ENCODE measurements around the gene ACRBP. TPM values are rescaled to one million over a fixed set of nuclear protein-coding genes. Genes with fewer than 3 reads are reported as not detected.
A peak's percentile ranks its signal among the peaks of the same experiment; 100 is the strongest.

Gene ACRBP
- total and polyA plus RNA-seq, 2 donors (not counting 1 experiment from before 2014, with no cell fraction given) = 10.7 to 12.3 TPM

- WGBS (ENCODE audit: insufficient coverage) = 100% methylated on average over 2 of the region's 7 CpGs
- Histone ChIP-seq H2AFZ (ENCODE audit: insufficient read depth, low read depth, low read length, poor library complexity, severe bottlenecking) (no peak overlapping the region), H3K27ac (ENCODE audit: low read length in 2 of 2) (peak overlapping the region; percentile 63 to 88), H3K4me2 (replicated peaks; ENCODE audit: low read depth, low read length, poor library complexity, severe bottlenecking) (no peak overlapping the region), H4K20me1 (ENCODE audit: control insufficient read depth, insufficient read depth, low read length, poor library complexity, severe bottlenecking) (peaks cover 21% of the 10 kb centered on the region), H3K9ac (ENCODE audit: low read length) (no peak overlapping the region), H3K27me3 (replicated peaks in 1 of 4; ENCODE audit: control extremely low read depth in 1 of 4, control insufficient read depth in 3 of 4, insufficient read depth in 4 of 4, low read length in 3 of 4) (no peaks in the 10 kb centered on the region), H3K36me3 (replicated peaks in 1 of 2; ENCODE audit: control extremely low read depth in 1 of 2, control insufficient read depth in 1 of 2, extremely low read depth in 1 of 2, insufficient read depth in 2 of 2, low read length in 1 of 2) (peaks cover 0 to 14% of the 10 kb centered on the region in 2 experiments), H3K79me2 (ENCODE audit: control insufficient read depth, insufficient read depth, low read length) (peaks cover 46% of the 10 kb centered on the region), H3K4me3 (ENCODE audit: control extremely low read depth in 1 of 5, extremely low read depth in 1 of 5, insufficient read depth in 1 of 5, low read depth in 2 of 5, low read length in 4 of 5) (no peak overlapping the region), H3K9me3 (ENCODE audit: control extremely low read depth in 1 of 3, control insufficient read depth in 2 of 3, insufficient read depth in 1 of 3, low read length in 2 of 3) (no peaks in the 10 kb centered on the region), H3K4me1 (ENCODE audit: control insufficient read depth in 2 of 2, insufficient read depth in 2 of 2, low read length in 2 of 2) (peaks cover 32 to 55% of the 10 kb centered on the region in 2 donors)
- peak overlapping the region; percentile 87 for H3K27ac Mint-ChIP-seq
- ATAC-seq (ENCODE audit: low read depth) (no peak), DNase-seq (no peak)
- intact Hi-C loops (cut with micrococcal nuclease) = no loop called here
- no peaks in the 10 kb centered on the region for H3K27me3 Mint-ChIP-seq
- POLR2A ChIA-PET = interaction anchor here (0.5 to 2.9 kb wide), 6 partner anchors 21 to 163 kb away, joined by 3 to 19 read pairs (median 5); partner anchors contain the start of genes COPS7A and LPAR5
- CTCF ChIA-PET = interaction anchor here (0.9 to 3.3 kb wide), 13 partner anchors 10 to 164 kb away, joined by 3 to 18 read pairs (median 6); partner anchors contain the start of genes ACRBP, MLF2, NOP2 and PTMS
- no peaks in the 10 kb centered on the region for H3K9me3 Mint-ChIP-seq (ENCODE audit: insufficient read depth)
- TF ChIP-seq EZH2 (IDR thresholded peaks at IDR 0.05; ENCODE audit: borderline replicate concordance, insufficient read depth, low read depth, low read length, poor library complexity, severe bottlenecking) (no peak), CTCF (IDR thresholded peaks at IDR 0.05) (no peak)
- peak overlapping the region; percentile 24 for H3K4me3 Mint-ChIP-seq
- H3K4me1 Mint-ChIP-seq = peaks cover 68% of the 10 kb centered on the region
These were observed 32.6 kb downstream of the ACRBP start for GRCh38 chr12:6614513-6615172.

Measured in B cell (primary cell).